Brain microvascular endothelial cell (primary cell): ENCODE measurements around the gene PREPL.

Source experiments
- DNase-seq: peaks from one replicate; pipeline ENCODE4 v3.0.0-alpha.2; 2020
- H3K27ac ChIP-seq: fragments of 250-450 bp; sonication (Bioruptor Pico); 2 replicates; pipeline ENCODE4 v1.5.1; 2020; ENCODE audit warnings: mild to moderate bottlenecking, moderate library complexity
- H3K27me3 ChIP-seq: fragments of 250-450 bp; sonication (Bioruptor Pico); replicated peaks from 2 replicates; pipeline ENCODE4 v1.5.1; 2020; ENCODE audit warnings: mild to moderate bottlenecking
- H3K36me3 ChIP-seq: fragments of 250-450 bp; sonication (Bioruptor Pico); replicated peaks from 2 replicates; pipeline ENCODE4 v1.5.1; 2020; ENCODE audit warnings: mild to moderate bottlenecking
- H3K4me3 ChIP-seq: 2 replicates; pipeline ENCODE4 v1.5.1; 2011; ENCODE audit warnings: low read depth, mild to moderate bottlenecking, control low read depth, low read length, moderate library complexity
- CTCF ChIP-seq: IDR thresholded peaks from 2 replicates; pipeline ENCODE4 v1.5.1; 2011; ENCODE audit warnings: low read depth, mild to moderate bottlenecking, moderate library complexity, low read length, control low read depth, inconsistent platforms; ENCODE audit errors: missing control alignments
- in situ Hi-C: cut with HindIII; loops from 2 replicates; pipeline ENCODE4 v1.10.0; 2017; ENCODE audit warnings: low sequenced_read_pairs, low pct_ligation_motif_present

The PREPL gene

GRCh38 chr2:44291281-44292248, 69.7 kb downstream of the PREPL start:
- no peaks in the 10 kb centered on the region for H3K36me3 ChIP-seq
- no peaks in the 10 kb centered on the region for H3K27me3 ChIP-seq
- peak overlapping the region; percentile 3 for H3K4me3 ChIP-seq
- H3K27ac ChIP-seq: peak overlapping the region; percentile 25
- in situ Hi-C loops: no loop called here
- DNase-seq: peak; percentile 72
- TF ChIP-seq CTCF: peak; percentile 86

GRCh38 chr2:44290261-44290660, 71.0 kb downstream of the PREPL start:
- Histone ChIP-seq H3K4me3 (no peak overlapping the region), H3K27ac (no peak overlapping the region), H3K27me3 (no peaks in the 10 kb centered on the region), H3K36me3 (no peaks in the 10 kb centered on the region)
- in situ Hi-C loops: no loop called here
- no peak for TF ChIP-seq CTCF
- peak; percentile 61 for DNase-seq

- no peaks in the 10 kb centered on the region for H3K36me3 ChIP-seq
- in situ Hi-C loops: no loop called here
- no peaks in the 10 kb centered on the region for H3K27me3 ChIP-seq
- no peak overlapping the region for H3K27ac ChIP-seq
- no peak for TF ChIP-seq CTCF
- H3K4me3 ChIP-seq: no peak overlapping the region
- DNase-seq: no peak
Observed at GRCh38 chr2:44286884-44287638, 74.2 kb downstream of the PREPL start.

GRCh38 chr2:44286119-44286883, 75.0 kb downstream of the PREPL start:
- Histone ChIP-seq H3K27me3 (no peaks in the 10 kb centered on the region), H3K36me3 (no peaks in the 10 kb centered on the region), H3K27ac (no peak overlapping the region), H3K4me3 (no peak overlapping the region)
- TF ChIP-seq CTCF: no peak
- in situ Hi-C loops: no loop called here
- DNase-seq: no peak

- no peak for TF ChIP-seq CTCF
Observed at GRCh38 chr2:44285174-44285573, 76.1 kb downstream of the PREPL start.

More at GRCh38 chr2:44285174-44285573, 76.1 kb downstream of the PREPL start:
- no peak for DNase-seq
- Histone ChIP-seq H3K27ac (no peak overlapping the region), H3K27me3 (no peaks in the 10 kb centered on the region), H3K36me3 (no peaks in the 10 kb centered on the region), H3K4me3 (no peak overlapping the region)
- in situ Hi-C loops: no loop called here
